ENCODE data around the gene GALNT15.

Gene GALNT15

GRCh38 chr3:16188071-16188470 is 13.6 kb downstream of the GALNT15 start:
- TF ChIP-seq NFIC (IDR thresholded peaks at IDR 0.05) (no peak), YY1 (IDR thresholded peaks at IDR 0.05; ENCODE audit: low read depth) (no peak), MAX (IDR thresholded peaks at IDR 0.05) (no peak), EGR1 (IDR thresholded peaks at IDR 0.05) (no peak), CREB1 (IDR thresholded peaks at IDR 0.05; ENCODE audit: low read depth) (no peak), EP300 (IDR thresholded peaks at IDR 0.05; ENCODE audit: borderline replicate concordance) (no peak), FOXM1 (IDR thresholded peaks at IDR 0.05; ENCODE audit: borderline replicate concordance, low read depth) (no peak), CEBPB (IDR thresholded peaks at IDR 0.05) (no peak), RAD21 (IDR thresholded peaks at IDR 0.05; ENCODE audit: low read depth) (no peak), TCF12 (IDR thresholded peaks at IDR 0.05; ENCODE audit: low read depth) (no peak), REST (IDR thresholded peaks at IDR 0.05; ENCODE audit: low read depth) (no peak), TEAD4 (IDR thresholded peaks at IDR 0.05) (no peak), TAF1 (IDR thresholded peaks at IDR 0.05; ENCODE audit: low read depth) (no peak), ZBTB7A (IDR thresholded peaks at IDR 0.05; ENCODE audit: low read depth) (no peak)

GRCh38 chr3:16189201-16189600 is 14.7 kb downstream of the GALNT15 start:
- no peak for TF ChIP-seq TEAD4 (IDR thresholded peaks at IDR 0.05)

- TF ChIP-seq YY1 (IDR thresholded peaks at IDR 0.05; ENCODE audit: low read depth), result no peak
- TF ChIP-seq NFIC (IDR thresholded peaks at IDR 0.05), result no peak
- TF ChIP-seq ZBTB7A (IDR thresholded peaks at IDR 0.05; ENCODE audit: low read depth), result no peak
- TF ChIP-seq TEAD4 (IDR thresholded peaks at IDR 0.05), result no peak
- TF ChIP-seq EGR1 (IDR thresholded peaks at IDR 0.05), result no peak
- TF ChIP-seq CEBPB (IDR thresholded peaks at IDR 0.05), result no peak
- no peak for TF ChIP-seq REST (IDR thresholded peaks at IDR 0.05; ENCODE audit: low read depth)
- TF ChIP-seq USF1 (IDR thresholded peaks at IDR 0.05), result no peak
- no peak for TF ChIP-seq MAX (IDR thresholded peaks at IDR 0.05)
- no peak for TF ChIP-seq RAD21 (IDR thresholded peaks at IDR 0.05; ENCODE audit: low read depth)
- no peak for TF ChIP-seq TCF12 (IDR thresholded peaks at IDR 0.05; ENCODE audit: low read depth)
- TF ChIP-seq FOXM1 (IDR thresholded peaks at IDR 0.05; ENCODE audit: borderline replicate concordance, low read depth), result no peak
- TF ChIP-seq EP300 (IDR thresholded peaks at IDR 0.05; ENCODE audit: borderline replicate concordance), result no peak
- TF ChIP-seq CREB1 (IDR thresholded peaks at IDR 0.05; ENCODE audit: low read depth), result no peak
- TF ChIP-seq TAF1 (IDR thresholded peaks at IDR 0.05; ENCODE audit: low read depth), result no peak
Measured at GRCh38 chr3:16190704-16191103, 16.2 kb downstream of the GALNT15 start.

GRCh38 chr3:16191591-16191990 is 17.1 kb downstream of the GALNT15 start:
- no peak for TF ChIP-seq EGR1 (IDR thresholded peaks at IDR 0.05)
- TF ChIP-seq MAX (IDR thresholded peaks at IDR 0.05), result no peak
- TF ChIP-seq YY1 (IDR thresholded peaks at IDR 0.05; ENCODE audit: low read depth), result no peak
- no peak for TF ChIP-seq USF1 (IDR thresholded peaks at IDR 0.05)
- no peak for TF ChIP-seq REST (IDR thresholded peaks at IDR 0.05; ENCODE audit: low read depth)
- no peak for TF ChIP-seq RAD21 (IDR thresholded peaks at IDR 0.05; ENCODE audit: low read depth)
- TF ChIP-seq TEAD4 (IDR thresholded peaks at IDR 0.05), result no peak

Measured in Ishikawa (cell line).